Aorta (tissue), 5 donors: ENCODE measurements around the gene TSHR. TPM values are rescaled to one million over a fixed set of nuclear protein-coding genes. Genes with fewer than 3 reads are reported as not detected.

Experiments used
- ATAC-seq: fragments of 200-7000 bp; cut with Tn5 transposase; one replicate; pipeline ENCODE4 v1.9.1; 2022; ENCODE audit warnings: moderate library complexity; ENCODE audit not compliant: low FRiP score
- DNase-seq, 2 donors: peaks; one replicate each; pipeline ENCODE4 v3.0.0-alpha.2; 2020
- H3K27ac ChIP-seq, 2 donors: one replicate each; pipeline ENCODE4 v1.5.1; 2013; ENCODE audit warnings: low read length in 2 of 2, mild to moderate bottlenecking in 2 of 2, moderate library complexity in 2 of 2, control low read depth in 1 of 2, inconsistent platforms in 1 of 2, low read depth in 1 of 2
- H3K27me3 ChIP-seq, 2 donors: one replicate each; pipeline ENCODE4 v1.6.1; 2013; ENCODE audit warnings: control low read depth in 1 of 2, low read length in 1 of 2, mild to moderate bottlenecking in 1 of 2, moderate library complexity in 1 of 2; ENCODE audit not compliant: insufficient read depth in 2 of 2, control insufficient read depth in 1 of 2
- H3K36me3 ChIP-seq, 2 donors: one replicate each; pipeline ENCODE4 v1.6.1; 2013; ENCODE audit warnings: control low read depth in 1 of 2, low read length in 1 of 2, mild to moderate bottlenecking in 1 of 2; ENCODE audit not compliant: insufficient read depth in 2 of 2, control insufficient read depth in 1 of 2
- H3K4me1 ChIP-seq, 2 donors: one replicate each; pipeline ENCODE4 v1.6.1; 2013; ENCODE audit warnings: low read length in 2 of 2, control low read depth in 1 of 2, mild to moderate bottlenecking in 1 of 2, moderate library complexity in 1 of 2; ENCODE audit not compliant: insufficient read depth in 2 of 2, control insufficient read depth in 1 of 2
- H3K4me3 ChIP-seq, 2 donors: one replicate each; pipeline ENCODE4 v1.5.1; 2013; ENCODE audit warnings: low read length in 2 of 2, control low read depth in 1 of 2, mild to moderate bottlenecking in 1 of 2
- H3K9me3 ChIP-seq: one replicate; pipeline ENCODE4 v1.6.1; 2013; ENCODE audit warnings: mild to moderate bottlenecking, low read length; ENCODE audit not compliant: control insufficient read depth
- WGBS, 2 donors: extraction: QIAGEN DNeasy Blood & Tissue Kit; methylation state at CpG; one replicate each; pipeline ENCODE4 v1.1.7; 2013; 5-methylcytosine and 5-hydroxymethylcytosine counted together
- intact Hi-C, 2 donors: fragments of 100-400 bp; cut with DNase I; formaldehyde crosslinking; loops; one replicate each; pipeline versions ENCODE4 v1.14.2 to v1.15.0; 2022
- polyA plus RNA-seq, 2 donors: library from polyadenylated mRNA; stranded (reverse); fragments of 200-250 nt; gene quantifications; one replicate each; pipeline ENCODE4 v1.2.3, GENCODE V29; 2013
- total RNA-seq, 2 donors: library from RNA; stranded (reverse); fragmentation: NEBNext Ultra II Directional; extraction: Animal tissue kit (Norgen Biotek cat#: 25700); gene quantifications; one replicate each; pipeline ENCODE4 v1.2.1, GENCODE V29; 2021
- donor health status: healthy with polysubstance abuse.
- donor health status: Bipolar disorder and iron deficiency.
- donor health status: DM: no; HTN: no; CAD: no.
- donor health status: DM: no; HTN: no; CAD: no.
- donor health status: DM: yes; HTN: yes; CAD: no.

Gene TSHR
- total and polyA plus RNA-seq, 4 donors = 0.13 to 0.30 (median 0.29) TPM; not detected in 1

DNA sequence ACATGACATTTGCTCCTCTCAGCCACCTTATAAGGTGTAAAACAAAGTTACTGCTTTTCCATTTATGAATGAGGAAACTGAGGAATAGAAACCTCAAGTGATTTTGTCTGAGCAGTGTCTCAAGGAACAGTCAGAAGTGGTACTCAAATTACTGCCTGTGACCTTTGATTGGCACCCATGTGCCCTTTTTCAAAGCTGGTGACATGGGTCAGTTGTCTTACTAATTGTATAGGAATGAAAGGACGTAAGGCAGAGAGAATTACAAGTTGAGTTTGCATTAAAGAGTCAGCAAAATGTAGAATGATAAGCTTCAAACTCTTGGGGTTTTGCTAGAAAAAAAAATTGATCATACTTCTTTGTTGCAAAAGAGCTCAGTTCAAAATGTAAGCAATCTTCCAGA lies 136.2 kb downstream of the TSHR start:
- no peaks in the 10 kb centered on the region for H3K9me3 ChIP-seq
- no peaks in the 10 kb centered on the region for H3K4me1 ChIP-seq
- no peaks in the 10 kb centered on the region for H3K36me3 ChIP-seq
- no peaks in the 10 kb centered on the region for H3K27me3 ChIP-seq
- no peak overlapping the region for H3K4me3 ChIP-seq
- DNase-seq (no peak), ATAC-seq (no peak)
- H3K27ac ChIP-seq = no peak overlapping the region
- intact Hi-C loops = no loop called here
- WGBS, 2 donors = 24 to 36% methylated on average over 1 of the region's 1 CpG

GRCh38 chr14:81093651-81094050 lies 138.2 kb downstream of the TSHR start:
- ATAC-seq (no peak), DNase-seq (no peak)
- H3K4me1 ChIP-seq = no peaks in the 10 kb centered on the region
- 93 to 97% methylated on average over 2 of the region's 2 CpGs for WGBS, 2 donors
- no peak overlapping the region for H3K4me3 ChIP-seq
- H3K36me3 ChIP-seq = no peaks in the 10 kb centered on the region
- H3K27me3 ChIP-seq = no peaks in the 10 kb centered on the region
- H3K9me3 ChIP-seq = no peaks in the 10 kb centered on the region
- H3K27ac ChIP-seq = no peak overlapping the region
- intact Hi-C loops = no loop called here

DNA sequence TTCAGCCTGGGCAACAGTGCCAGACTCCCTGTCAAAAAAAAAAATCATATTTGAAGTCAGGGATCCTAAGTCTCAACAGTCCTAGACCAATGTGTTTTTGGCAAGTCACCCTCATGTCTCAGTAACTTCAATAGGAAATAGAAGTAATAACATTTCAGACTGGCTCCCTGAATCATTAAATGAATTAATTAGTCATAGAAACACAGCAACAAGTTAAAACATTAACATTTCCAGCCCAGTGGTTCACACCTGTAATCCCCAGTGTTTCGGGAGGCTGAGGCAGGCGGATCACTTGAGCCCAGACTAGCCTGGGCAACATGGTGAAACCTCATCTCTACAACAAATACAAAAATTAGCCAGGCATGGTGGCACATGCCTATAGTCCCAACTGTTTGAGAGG lies 140.1 kb downstream of the TSHR start:
- Histone ChIP-seq H3K4me1 (no peaks in the 10 kb centered on the region), H3K9me3 (peaks cover under 1% of the 10 kb centered on the region), H3K36me3 (no peaks in the 10 kb centered on the region), H3K4me3 (no peak overlapping the region), H3K27me3 (no peaks in the 10 kb centered on the region), H3K27ac (no peak overlapping the region)
- DNase-seq = no peak
- no peak for ATAC-seq
- intact Hi-C loops = no loop called here
- WGBS, 2 donors = 89 to 91% methylated on average over 2 of the region's 2 CpGs

DNA sequence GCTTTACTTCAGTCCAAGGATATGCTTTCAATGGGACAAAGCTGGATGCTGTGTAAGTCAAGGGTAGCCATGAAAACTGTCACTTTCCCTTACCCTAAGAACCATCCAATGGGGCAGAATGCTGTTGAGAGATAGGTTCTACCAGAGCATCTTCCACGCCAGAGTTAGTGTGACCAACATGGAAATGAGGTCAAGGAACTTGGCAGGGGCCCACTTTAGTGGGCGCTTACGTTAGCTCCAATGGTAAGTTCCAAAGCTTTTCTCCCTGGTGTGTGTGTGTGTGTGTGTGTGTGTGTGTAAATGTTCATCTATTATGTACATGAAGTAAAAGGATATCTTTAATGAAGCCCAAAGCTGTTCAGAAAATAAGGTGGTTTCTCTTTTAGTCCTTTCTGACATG lies 141.2 kb downstream of the TSHR start:
- WGBS, 2 donors = 71 to 83% methylated on average over 3 of the region's 3 CpGs
- intact Hi-C loops = no loop called here

GRCh38 chr14:81102217-81102616 lies 146.8 kb downstream of the TSHR start:
- intact Hi-C loops = no loop called here
- 93% methylated on average over 3 of the region's 3 CpGs for WGBS, 2 donors
- ATAC-seq = no peak

More for the DNA sequence above, 141.2 kb downstream of the TSHR start:
- peaks cover 1% of the 10 kb centered on the region for H3K9me3 ChIP-seq
- no peaks in the 10 kb centered on the region for H3K36me3 ChIP-seq
- ATAC-seq (no peak), DNase-seq (no peak)
- H3K27me3 ChIP-seq = no peaks in the 10 kb centered on the region
- no peaks in the 10 kb centered on the region for H3K4me1 ChIP-seq
- no peak overlapping the region for H3K4me3 ChIP-seq
- no peak overlapping the region for H3K27ac ChIP-seq

GRCh38 chr14:81103443-81103842 lies 148.0 kb downstream of the TSHR start:
- Histone ChIP-seq H3K4me3 (no peak overlapping the region), H3K27me3 (no peaks in the 10 kb centered on the region), H3K4me1 (no peaks in the 10 kb centered on the region), H3K36me3 (no peaks in the 10 kb centered on the region), H3K27ac (no peak overlapping the region), H3K9me3 (peaks cover 1% of the 10 kb centered on the region)
- peak; percentile 52 for ATAC-seq
- DNase-seq = no peak
- intact Hi-C loops = no loop called here
- 81 to 85% methylated on average over 5 of the region's 5 CpGs for WGBS, 2 donors

More at GRCh38 chr14:81102217-81102616, 146.8 kb downstream of the TSHR start:
- Histone ChIP-seq H3K27me3 (no peaks in the 10 kb centered on the region), H3K27ac (no peak overlapping the region), H3K4me1 (no peaks in the 10 kb centered on the region), H3K9me3 (peaks cover 1% of the 10 kb centered on the region), H3K4me3 (no peak overlapping the region), H3K36me3 (no peaks in the 10 kb centered on the region)
- DNase-seq = no peak

- no peaks in the 10 kb centered on the region for H3K36me3 ChIP-seq
- no peak overlapping the region for H3K27ac ChIP-seq
- no peaks in the 10 kb centered on the region for H3K4me1 ChIP-seq
- intact Hi-C loops = no loop called here
- ATAC-seq = peak; percentile 77
- H3K4me3 ChIP-seq = no peak overlapping the region
- DNase-seq = no peak
- WGBS, 2 donors = 56 to 65% methylated on average over 1 of the region's 1 CpG
- H3K27me3 ChIP-seq = no peaks in the 10 kb centered on the region
- peaks cover 1% of the 10 kb centered on the region for H3K9me3 ChIP-seq
Observed at GRCh38 chr14:81105378-81105777, 150.0 kb downstream of the TSHR start.

GRCh38 chr14:81105961-81106360 lies 150.5 kb downstream of the TSHR start:
- DNase-seq (no peak), ATAC-seq (no peak)
- no peaks in the 10 kb centered on the region for H3K9me3 ChIP-seq
- H3K4me3 ChIP-seq = no peak overlapping the region
- H3K36me3 ChIP-seq = no peaks in the 10 kb centered on the region
- no peak overlapping the region for H3K27ac ChIP-seq
- H3K4me1 ChIP-seq = no peaks in the 10 kb centered on the region
- intact Hi-C loops = no loop called here
- no peaks in the 10 kb centered on the region for H3K27me3 ChIP-seq
- WGBS, 2 donors = 59 to 65% methylated on average over 1 of the region's 1 CpG

GRCh38 chr14:81110186-81110585 lies 154.8 kb downstream of the TSHR start:
- peaks cover 0 to 2% of the 10 kb centered on the region in 2 donors for H3K27me3 ChIP-seq
- no peaks in the 10 kb centered on the region for H3K36me3 ChIP-seq
- no peak for DNase-seq
- H3K4me1 ChIP-seq = no peaks in the 10 kb centered on the region
- no peak overlapping the region for H3K27ac ChIP-seq
- H3K4me3 ChIP-seq = no peak overlapping the region
- 74 to 84% methylated on average over 2 of the region's 2 CpGs for WGBS, 2 donors
- ATAC-seq = no peak
- intact Hi-C loops = no loop called here
- no peaks in the 10 kb centered on the region for H3K9me3 ChIP-seq
